Astrocyte of the spinal cord (primary cell): ENCODE data around the gene ITGAL.

Experiments
- DNase-seq: peaks from one replicate; pipeline ENCODE4 v3.0.0; 2011; ENCODE audit warnings: low read depth, low spot score
- H3K4me3 ChIP-seq: 2 replicates; pipeline ENCODE4 v1.5.1; 2011; ENCODE audit warnings: low read depth, mild to moderate bottlenecking, low read length, moderate library complexity
- in situ Hi-C: cut with HindIII; loops from 2 replicates; pipeline ENCODE4 v1.10.0; 2017; ENCODE audit warnings: low sequenced_read_pairs
- TF ChIP-seq, protein P1 (sequence below): IDR thresholded peaks from 2 replicates; pipeline ENCODE4 v1.5.1; 2012; ENCODE audit warnings: low read depth, mild to moderate bottlenecking, low read length, inconsistent platforms

ITGAL gene

GRCh38 chr16:30437511-30438046 lies 35.0 kb upstream of the ITGAL start:
- no peak overlapping the region for H3K4me3 ChIP-seq
- no peak for DNase-seq
- in situ Hi-C loops, result no loop called here
- TF ChIP-seq, protein P1, sequence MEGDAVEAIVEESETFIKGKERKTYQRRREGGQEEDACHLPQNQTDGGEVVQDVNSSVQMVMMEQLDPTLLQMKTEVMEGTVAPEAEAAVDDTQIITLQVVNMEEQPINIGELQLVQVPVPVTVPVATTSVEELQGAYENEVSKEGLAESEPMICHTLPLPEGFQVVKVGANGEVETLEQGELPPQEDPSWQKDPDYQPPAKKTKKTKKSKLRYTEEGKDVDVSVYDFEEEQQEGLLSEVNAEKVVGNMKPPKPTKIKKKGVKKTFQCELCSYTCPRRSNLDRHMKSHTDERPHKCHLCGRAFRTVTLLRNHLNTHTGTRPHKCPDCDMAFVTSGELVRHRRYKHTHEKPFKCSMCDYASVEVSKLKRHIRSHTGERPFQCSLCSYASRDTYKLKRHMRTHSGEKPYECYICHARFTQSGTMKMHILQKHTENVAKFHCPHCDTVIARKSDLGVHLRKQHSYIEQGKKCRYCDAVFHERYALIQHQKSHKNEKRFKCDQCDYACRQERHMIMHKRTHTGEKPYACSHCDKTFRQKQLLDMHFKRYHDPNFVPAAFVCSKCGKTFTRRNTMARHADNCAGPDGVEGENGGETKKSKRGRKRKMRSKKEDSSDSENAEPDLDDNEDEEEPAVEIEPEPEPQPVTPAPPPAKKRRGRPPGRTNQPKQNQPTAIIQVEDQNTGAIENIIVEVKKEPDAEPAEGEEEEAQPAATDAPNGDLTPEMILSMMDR, result no peak

DNA sequence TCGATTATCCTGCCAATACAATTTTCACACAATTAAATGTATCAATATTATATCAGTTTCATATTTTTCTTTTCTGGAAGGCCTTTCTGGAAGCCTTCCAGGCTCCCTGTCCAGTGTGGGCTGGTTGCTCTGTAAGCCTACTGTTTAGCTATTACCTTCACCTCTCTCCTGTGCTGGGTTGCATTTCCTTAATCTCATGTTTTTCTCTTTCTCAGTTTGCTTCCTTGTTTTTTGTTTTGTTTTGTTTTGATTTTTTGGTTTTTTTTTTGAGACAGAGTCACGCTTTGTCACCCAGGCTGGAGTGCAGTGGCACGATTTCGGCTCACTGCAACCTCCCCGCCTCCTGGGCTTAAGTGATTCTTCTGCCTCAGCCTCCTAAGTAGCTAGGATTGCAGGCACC lies 33.7 kb upstream of the ITGAL start:
- H3K4me3 ChIP-seq, result no peak overlapping the region
- DNase-seq, result no peak
- in situ Hi-C loops, result no loop called here
- TF ChIP-seq, protein P1, result no peak

- TF ChIP-seq, protein P1, result no peak
- DNase-seq, result no peak
- in situ Hi-C loops, result no loop called here
- H3K4me3 ChIP-seq, result no peak overlapping the region
Observed at GRCh38 chr16:30439720-30440348, 32.7 kb upstream of the ITGAL start.

- in situ Hi-C loops, result no loop called here
- H3K4me3 ChIP-seq, result no peak overlapping the region
- no peak for DNase-seq
- TF ChIP-seq, protein P1, result no peak
Observed at GRCh38 chr16:30443631-30444030, 28.9 kb upstream of the ITGAL start.

- TF ChIP-seq, protein P1, result no peak
- no peak for DNase-seq
- peak overlapping the region; percentile 77 for H3K4me3 ChIP-seq
- in situ Hi-C loops, result no loop called here
Observed at GRCh38 chr16:30444231-30445148, 28.1 kb upstream of the ITGAL start.

DNA sequence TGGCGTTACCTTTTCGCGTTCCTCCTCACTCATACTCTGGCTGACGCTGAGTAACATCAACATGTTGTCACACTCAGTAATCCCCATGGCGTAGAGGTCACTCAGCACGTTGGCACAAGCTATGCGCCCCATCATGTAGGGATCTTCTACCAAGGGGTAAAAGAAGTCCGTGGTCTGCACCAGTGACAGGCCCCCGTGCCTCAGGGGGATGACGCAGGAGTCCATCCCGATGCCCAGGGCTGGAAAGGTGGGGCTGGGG lies 27.5 kb upstream of the ITGAL start:
- peak overlapping the region; percentile 77 for H3K4me3 ChIP-seq
- TF ChIP-seq, protein P1, result no peak
- in situ Hi-C loops, result no loop called here
- no peak for DNase-seq
